AG04449 (cell line): Measurements from ENCODE around the gene LMNB1.
A peak's percentile ranks its signal among the peaks of the same experiment; 100 is the strongest.

Experiments used
- CTCF ChIA-PET: fragments of 350-600 bp; formaldehyde crosslinking; extraction: SDS; loops from one replicate; lab custom pipeline; 2021; ENCODE audit warnings: antibody characterized with exemption; lab: Yijun Ruan, JAX
- POLR2A ChIA-PET: fragments of 400-600, 350-600 bp; formaldehyde crosslinking; extraction: SDS; loops from one replicate; lab custom pipeline; 2020; ENCODE audit warnings: antibody characterized with exemption, inconsistent platforms; lab: Yijun Ruan, JAX
- DNase-seq: peaks from one replicate; pipeline ENCODE4 v3.0.0-alpha.2; 2010; ENCODE audit warnings: low read depth, low spot score
- H3K4me3 ChIP-seq: 2 replicates; pipeline ENCODE4 v1.5.1; 2011; ENCODE audit warnings: low read depth, mild to moderate bottlenecking, control low read depth, low read length
- TF ChIP-seq, protein P1 (sequence below): IDR thresholded peaks from one replicate; pipeline ENCODE4 v1.5.1; 2011; ENCODE audit warnings: mild to moderate bottlenecking, moderate library complexity, low read length, control low read depth, inconsistent platforms; ENCODE audit not compliant: insufficient read depth; ENCODE audit errors: missing control alignments

LMNB1 gene

DNA sequence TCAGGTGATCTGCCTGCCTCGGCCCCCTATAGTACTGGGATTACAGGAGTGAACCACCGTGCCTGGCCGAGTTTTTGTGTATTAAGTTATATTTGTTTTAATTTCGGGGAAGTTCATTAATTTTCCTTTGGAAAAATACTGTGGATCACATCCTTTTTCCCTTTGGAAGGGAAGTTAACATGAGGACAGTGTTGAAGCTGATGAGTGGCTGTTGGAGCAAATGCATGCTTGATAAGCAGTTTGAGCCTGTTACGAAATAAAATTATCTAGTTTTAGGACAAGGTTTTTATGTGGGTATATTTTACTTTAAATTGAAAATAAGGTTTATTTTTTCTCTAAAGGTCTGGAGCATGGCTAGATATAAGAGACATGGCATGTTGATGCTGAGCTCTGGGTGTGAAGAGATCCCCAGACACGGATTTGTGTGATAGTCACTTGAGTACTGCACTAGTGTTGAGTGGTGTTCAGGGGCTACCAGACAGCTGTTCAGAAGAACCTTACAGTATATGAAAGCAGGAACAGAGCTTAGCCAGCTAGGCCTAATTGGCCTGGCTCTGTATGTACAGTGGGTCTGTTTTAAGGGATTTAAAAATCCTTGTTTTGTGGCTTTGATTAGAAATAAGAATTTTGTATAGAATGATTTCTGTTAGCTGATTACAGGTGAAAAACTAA lies 17.4 kb downstream of the LMNB1 start:
- no peak overlapping the region for H3K4me3 ChIP-seq
- TF ChIP-seq, protein P1, sequence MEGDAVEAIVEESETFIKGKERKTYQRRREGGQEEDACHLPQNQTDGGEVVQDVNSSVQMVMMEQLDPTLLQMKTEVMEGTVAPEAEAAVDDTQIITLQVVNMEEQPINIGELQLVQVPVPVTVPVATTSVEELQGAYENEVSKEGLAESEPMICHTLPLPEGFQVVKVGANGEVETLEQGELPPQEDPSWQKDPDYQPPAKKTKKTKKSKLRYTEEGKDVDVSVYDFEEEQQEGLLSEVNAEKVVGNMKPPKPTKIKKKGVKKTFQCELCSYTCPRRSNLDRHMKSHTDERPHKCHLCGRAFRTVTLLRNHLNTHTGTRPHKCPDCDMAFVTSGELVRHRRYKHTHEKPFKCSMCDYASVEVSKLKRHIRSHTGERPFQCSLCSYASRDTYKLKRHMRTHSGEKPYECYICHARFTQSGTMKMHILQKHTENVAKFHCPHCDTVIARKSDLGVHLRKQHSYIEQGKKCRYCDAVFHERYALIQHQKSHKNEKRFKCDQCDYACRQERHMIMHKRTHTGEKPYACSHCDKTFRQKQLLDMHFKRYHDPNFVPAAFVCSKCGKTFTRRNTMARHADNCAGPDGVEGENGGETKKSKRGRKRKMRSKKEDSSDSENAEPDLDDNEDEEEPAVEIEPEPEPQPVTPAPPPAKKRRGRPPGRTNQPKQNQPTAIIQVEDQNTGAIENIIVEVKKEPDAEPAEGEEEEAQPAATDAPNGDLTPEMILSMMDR, result no peak
- ChIA-PET CTCF (interaction anchor here (1.3 to 16.5 kb wide), 6 partner anchors 8 to 251 kb away, joined by 3 to 262 read pairs (median 10); partner anchors contain the start of gene LMNB1), POLR2A (no interaction called here)
- DNase-seq, result no peak

DNA sequence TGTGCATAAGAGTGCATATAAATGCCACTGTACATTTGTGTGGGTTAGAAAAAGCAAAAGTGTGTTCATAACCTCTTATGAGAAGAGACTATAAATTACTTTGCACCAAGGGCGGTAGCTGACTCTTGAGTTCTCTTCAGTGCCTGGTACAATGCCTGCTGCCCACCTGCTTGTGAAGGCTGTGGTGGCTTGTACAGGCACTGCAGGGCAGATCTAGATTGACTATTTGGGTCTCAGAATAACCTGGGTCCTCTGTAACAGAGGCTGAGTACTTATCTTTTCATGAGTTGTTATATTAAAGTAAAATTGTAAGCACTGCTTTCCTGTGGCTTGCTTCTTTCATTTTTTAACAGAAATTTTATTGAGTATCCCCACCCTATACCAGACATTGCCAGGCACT lies 22.8 kb downstream of the LMNB1 start:
- CTCF ChIA-PET, result interaction anchor here (0.6 to 16.5 kb wide), 8 partner anchors 11 to 144 kb away, joined by 3 to 262 read pairs (median 34); partner anchors contain the start of gene LMNB1
- POLR2A ChIA-PET, result no interaction called here
- H3K4me3 ChIP-seq, result no peak overlapping the region
- no peak for DNase-seq
- TF ChIP-seq, protein P1, result no peak

DNA sequence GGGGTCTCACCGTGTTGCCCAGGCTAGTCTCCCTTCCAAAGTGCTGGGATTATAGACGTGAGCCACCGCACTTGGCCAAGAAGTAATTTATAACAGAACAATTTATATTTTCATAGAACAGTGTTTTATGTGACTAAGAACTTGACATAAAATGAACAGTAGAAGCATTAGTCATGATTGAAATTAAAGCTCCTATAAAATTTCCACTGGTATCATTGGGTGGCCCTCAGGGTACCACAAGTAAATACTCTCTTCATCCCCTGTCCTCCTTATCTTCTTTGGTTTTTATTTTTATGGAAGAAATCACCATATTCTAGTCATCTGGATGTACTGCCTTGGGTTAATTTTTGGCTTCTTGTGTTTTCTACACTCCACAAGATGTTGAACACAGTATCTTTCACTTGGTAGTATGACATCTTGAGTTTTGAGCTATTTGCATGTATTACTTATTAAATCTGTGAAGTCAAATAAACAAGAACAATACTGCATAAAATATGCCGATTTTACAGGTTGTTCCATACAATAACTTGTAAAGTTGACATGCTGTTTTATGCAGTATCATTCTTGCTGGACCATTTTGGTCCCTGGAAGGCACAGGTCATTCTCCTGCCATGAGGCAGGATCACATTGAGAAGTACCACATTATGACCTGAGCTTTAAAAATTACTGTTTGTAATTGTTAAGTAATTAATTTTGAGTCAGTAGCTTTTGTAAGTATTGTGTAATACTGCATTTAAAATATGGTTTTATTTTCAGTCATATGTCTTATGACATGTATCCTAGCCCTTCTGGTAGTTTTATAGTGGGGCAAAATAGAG lies 24.4 kb downstream of the LMNB1 start:
- no peak for DNase-seq
- TF ChIP-seq, protein P1, result no peak
- CTCF ChIA-PET, result interaction anchor here (0.5 to 16.5 kb wide), 37 partner anchors 8 to 474 kb away, joined by 3 to 262 read pairs (median 4); partner anchors contain the start of genes ALDH7A1, LMNB1 and PHAX
- no peak overlapping the region for H3K4me3 ChIP-seq
- POLR2A ChIA-PET, result no interaction called here

DNA sequence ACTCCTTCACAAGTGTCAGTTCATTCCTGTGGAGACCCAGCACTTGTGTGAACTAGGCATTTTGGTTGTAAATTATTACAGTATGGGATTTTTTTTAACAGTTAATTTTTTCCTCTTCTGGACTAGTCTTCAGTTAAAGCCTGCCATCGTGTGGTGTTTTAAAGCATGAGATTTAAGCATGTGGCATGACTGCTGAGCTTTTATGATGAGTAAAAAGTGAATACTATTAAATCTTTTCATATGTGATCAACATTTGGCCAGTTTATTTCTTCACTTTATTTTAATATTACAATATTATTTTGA lies 25.0 kb downstream of the LMNB1 start:
- no peak for DNase-seq
- H3K4me3 ChIP-seq, result no peak overlapping the region
- ChIA-PET POLR2A (no interaction called here), CTCF (interaction anchor here (0.7 to 16.5 kb wide), 36 partner anchors 9 to 463 kb away, joined by 3 to 262 read pairs (median 4); partner anchors contain the start of genes ALDH7A1, LMNB1 and PHAX)
- TF ChIP-seq, protein P1, result peak; percentile 28

DNA sequence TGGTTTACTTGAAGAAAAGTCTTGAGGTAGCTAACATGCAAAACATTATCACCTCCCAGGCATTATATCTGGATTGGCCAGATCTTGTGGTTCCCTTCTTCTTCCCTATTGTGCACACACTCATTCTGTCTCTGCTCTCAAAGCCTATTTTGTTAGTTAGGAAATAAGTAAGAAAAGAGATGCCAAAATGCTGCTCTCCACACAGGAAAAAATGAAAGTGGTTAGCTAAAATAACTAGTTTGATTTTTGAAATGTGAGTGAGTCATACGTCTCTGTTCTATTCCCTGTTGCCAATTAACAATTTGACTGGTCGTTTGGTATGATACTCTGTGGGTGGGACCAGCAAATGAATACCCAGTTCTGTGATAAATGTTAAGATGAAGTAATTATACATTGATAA lies 28.1 kb downstream of the LMNB1 start:
- peak; percentile 44 for DNase-seq
- ChIA-PET CTCF (interaction anchor here (0.6 to 16.5 kb wide), 10 partner anchors 8 to 264 kb away, joined by 3 to 262 read pairs (median 8); partner anchors contain the start of gene LMNB1), POLR2A (no interaction called here)
- H3K4me3 ChIP-seq, result no peak overlapping the region
- TF ChIP-seq, protein P1, result no peak

DNA sequence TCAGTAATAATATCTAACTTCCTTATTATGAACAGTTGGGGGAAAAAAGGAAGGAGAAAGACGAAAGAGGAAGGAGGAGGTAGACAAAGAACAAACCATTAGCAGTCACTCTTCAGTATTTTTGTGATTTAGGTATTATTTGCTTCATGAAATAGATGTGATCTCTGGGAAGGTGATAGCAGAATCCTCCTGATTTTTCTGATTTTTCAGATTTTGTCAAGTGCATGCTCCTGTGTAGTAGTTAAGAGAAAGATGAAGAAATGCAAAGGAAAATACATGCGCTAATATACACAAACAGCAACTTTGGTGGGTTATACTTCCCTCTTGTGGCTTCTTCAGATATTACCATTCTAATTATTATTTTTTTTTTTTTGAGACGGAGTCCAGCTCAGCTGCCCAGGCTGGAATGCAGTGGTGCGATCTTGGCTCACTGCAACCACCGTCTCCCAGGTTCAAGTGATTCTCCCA lies 31.6 kb downstream of the LMNB1 start:
- no peak for DNase-seq
- TF ChIP-seq, protein P1, result peak; percentile 49
- no peak overlapping the region for H3K4me3 ChIP-seq
- POLR2A ChIA-PET, result no interaction called here
- CTCF ChIA-PET, result interaction anchor here (0.6 to 5.2 kb wide), 16 partner anchors 9 to 236 kb away, joined by 3 to 32 read pairs (median 4); partner anchors contain the start of gene LMNB1
